Left renal pelvis (tissue), 4 donors: ENCODE results near the gene SLC25A36. TPM values are rescaled to one million over a fixed set of nuclear protein-coding genes. Genes with fewer than 3 reads are reported as not detected.

ENCODE experiments used
- polyA plus RNA-seq, 4 donors: library from polyadenylated mRNA; unstranded; fragments of 120-200 nt; gene quantifications; one replicate each; pipeline ENCODE4 v1.2.1, GENCODE V29; 2013; ENCODE audit not compliant: insufficient read length in 4 of 4

SLC25A36 gene
- polyA plus RNA-seq, 4 donors, result 138 to 225 (median 167) TPM

Other genes with a start within 250 kb of the SLC25A36 start
- 10 to 100 TPM in 3 of 4 donors, 1 to 10 TPM in 1; 9.7 to 17.3 (median 15.9) TPM for gene SPSB4, start 109.5 kb downstream of the SLC25A36 start, polyA plus RNA-seq